DOHH2 (cell line): ENCODE measurements around the gene CPLX1.

Source experiments
- H3F3A ChIP-seq: fragments of 200-600 bp; sonication (generic), shearing (Covaris generic); 2 replicates; pipeline ENCODE4 v1.6.0; 2016; ENCODE audit warnings: antibody characterized with exemption, mild to moderate bottlenecking; ENCODE audit not compliant: control insufficient read depth, insufficient read depth
- H3K27ac ChIP-seq: fragments of 200-600 bp; sonication (generic); 2 replicates; pipeline ENCODE4 v1.5.1; 2014; ENCODE audit warnings: low read depth, mild to moderate bottlenecking, low read length, moderate library complexity
- H3K27me3 ChIP-seq: fragments of 200-600 bp; sonication (generic); 2 replicates; pipeline ENCODE4 v1.6.1; 2014; ENCODE audit warnings: mild to moderate bottlenecking, low read length, mixed read lengths; ENCODE audit not compliant: control insufficient read depth
- H3K36me3 ChIP-seq: fragments of 200-600 bp; sonication (generic); 2 replicates; pipeline ENCODE4 v1.6.1; 2014; ENCODE audit warnings: mild to moderate bottlenecking, low read length, moderate library complexity, mixed read lengths; ENCODE audit not compliant: control insufficient read depth
- H3K4me1 ChIP-seq: fragments of 200-600 bp; sonication (generic); 2 replicates; pipeline ENCODE4 v1.6.1; 2014; ENCODE audit warnings: mild to moderate bottlenecking, low read length, mixed read lengths; ENCODE audit not compliant: control insufficient read depth
- H3K4me2 ChIP-seq: fragments of 200-600 bp; sonication (generic); 2 replicates; pipeline ENCODE4 v1.6.0; 2014; ENCODE audit warnings: mild to moderate bottlenecking, low read length, moderate library complexity
- H3K4me3 ChIP-seq: fragments of 200-600 bp; sonication (generic); 2 replicates; pipeline ENCODE4 v1.5.1; 2014; ENCODE audit warnings: mild to moderate bottlenecking, low read length, mixed read lengths
- H3K79me2 ChIP-seq: fragments of 200-600 bp; sonication (generic); 2 replicates; pipeline ENCODE4 v1.6.1; 2014; ENCODE audit warnings: mild to moderate bottlenecking, low read length, mixed read lengths; ENCODE audit not compliant: control insufficient read depth
- H3K9me2 ChIP-seq: fragments of 200-600 bp; sonication (generic); replicated peaks from 2 replicates; pipeline ENCODE4 v1.6.1; 2014; ENCODE audit warnings: mild to moderate bottlenecking, low read length, mixed read lengths; ENCODE audit not compliant: control insufficient read depth
- H3K9me3 ChIP-seq: fragments of 200-600 bp; sonication (generic); 2 replicates; pipeline ENCODE4 v1.6.1; 2014; ENCODE audit warnings: antibody characterized with exemption, low read length, mixed read lengths; ENCODE audit not compliant: control insufficient read depth, insufficient read depth
- H4K20me1 ChIP-seq: fragments of 200-600 bp; sonication (generic); 2 replicates; pipeline ENCODE4 v1.6.0; 2014; ENCODE audit warnings: low read depth, mild to moderate bottlenecking, antibody characterized with exemption, low read length, moderate library complexity; ENCODE audit not compliant: control insufficient read depth, insufficient read depth
- CTCF ChIP-seq: fragments of 200-600 bp; sonication (generic); IDR thresholded peaks from one replicate; pipeline ENCODE4 v1.5.1; 2014; ENCODE audit warnings: antibody characterized with exemption, mild to moderate bottlenecking, low read depth, low read length; ENCODE audit not compliant: poor library complexity, severe bottlenecking
- EZH2phosphoT487 ChIP-seq: fragments of 200-600 bp; sonication (generic); IDR thresholded peaks from 2 replicates; pipeline ENCODE4 v1.6.1; 2017; ENCODE audit warnings: borderline replicate concordance, mild to moderate bottlenecking, antibody characterized with exemption, low read length, moderate library complexity, mixed read lengths

Gene CPLX1

GRCh38 chr4:872241-872981 lies 46.5 kb upstream of the CPLX1 start:
- peaks cover 44% of the 10 kb centered on the region for H3K36me3 ChIP-seq
- H3K9me2 ChIP-seq = no peaks in the 10 kb centered on the region
- H3K79me2 ChIP-seq = no peaks in the 10 kb centered on the region
- H3K27ac ChIP-seq = no peak overlapping the region
- no peaks in the 10 kb centered on the region for H4K20me1 ChIP-seq
- no peaks in the 10 kb centered on the region for H3K4me1 ChIP-seq
- H3F3A ChIP-seq = peaks cover 5% of the 10 kb centered on the region; the same call in 1 of the 2 replicates
- peaks cover 11% of the 10 kb centered on the region; the same call in 1 of the 2 replicates for H3K9me3 ChIP-seq
- TF ChIP-seq EZH2phosphoT487 (no peak), CTCF (no peak)
- no peak overlapping the region for H3K4me2 ChIP-seq
- H3K27me3 ChIP-seq = no peaks in the 10 kb centered on the region
- no peak overlapping the region for H3K4me3 ChIP-seq

- H3K9me2 ChIP-seq = no peaks in the 10 kb centered on the region
- TF ChIP-seq CTCF = no peak
- TF ChIP-seq EZH2phosphoT487 = no peak
- H3K36me3 ChIP-seq = peaks cover 38% of the 10 kb centered on the region
These were observed 45.6 kb upstream of the CPLX1 start for GRCh38 chr4:871484-871883.

DNA sequence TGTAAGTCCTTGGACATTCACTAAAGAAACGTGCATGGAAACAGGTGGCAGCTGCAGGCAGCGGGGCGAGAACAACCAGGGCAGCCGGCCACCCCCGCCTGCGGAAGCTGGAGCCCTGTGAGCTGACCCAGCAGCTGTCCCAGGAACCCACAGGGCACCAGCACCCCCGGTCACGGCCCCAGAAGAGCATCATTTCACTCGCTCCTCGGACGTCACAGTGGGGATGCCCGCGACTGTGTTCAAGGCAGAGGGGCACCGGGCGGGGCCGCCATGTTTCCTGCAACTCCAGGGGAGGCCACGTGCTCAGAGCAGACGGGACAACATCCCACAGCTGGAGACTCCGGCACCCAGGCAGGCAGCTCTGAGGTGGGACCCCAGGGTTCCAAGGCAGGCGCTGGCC lies 45.0 kb upstream of the CPLX1 start:
- Histone ChIP-seq H3F3A (peaks cover 5% of the 10 kb centered on the region; the same call in 1 of the 2 replicates), H3K4me3 (no peak overlapping the region), H3K4me1 (no peaks in the 10 kb centered on the region), H3K27ac (no peak overlapping the region), H3K9me3 (peaks cover 11% of the 10 kb centered on the region; the same call in 1 of the 2 replicates), H3K79me2 (no peaks in the 10 kb centered on the region), H3K36me3 (peaks cover 35% of the 10 kb centered on the region), H3K4me2 (no peak overlapping the region), H4K20me1 (no peaks in the 10 kb centered on the region), H3K9me2 (no peaks in the 10 kb centered on the region), H3K27me3 (no peaks in the 10 kb centered on the region)
- TF ChIP-seq EZH2phosphoT487 (no peak), CTCF (no peak)

More at GRCh38 chr4:871484-871883, 45.6 kb upstream of the CPLX1 start:
- Histone ChIP-seq H4K20me1 (no peaks in the 10 kb centered on the region), H3K27ac (no peak overlapping the region), H3K4me3 (no peak overlapping the region), H3K79me2 (no peaks in the 10 kb centered on the region), H3K27me3 (no peaks in the 10 kb centered on the region), H3K9me3 (peaks cover 11% of the 10 kb centered on the region; the same call in 1 of the 2 replicates), H3K4me1 (no peaks in the 10 kb centered on the region), H3F3A (peaks cover 5% of the 10 kb centered on the region; the same call in 1 of the 2 replicates), H3K4me2 (no peak overlapping the region)
